CD4-positive, alpha-beta T cell treated with Interleukin-15 for 1 hour (primary cell): ENCODE measurements around the gene ADK.
"Not testable (repeated sequence)": the region's sequence is repeated elsewhere in the genome, so short reads cannot be mapped to it uniquely, and the experiment has no call there.

Experiments
- DNase-seq: peaks from one replicate; pipeline ENCODE4 v3.0.0-alpha.2; 2020

The ADK gene

GRCh38 chr10:74244807-74245206 lies 93.8 kb downstream of the ADK start:
- DNase-seq = no peak

- DNase-seq = no peak
Measured at GRCh38 chr10:74246495-74246894, 95.5 kb downstream of the ADK start.

GRCh38 chr10:74249865-74250264 lies 98.8 kb downstream of the ADK start:
- DNase-seq = no peak

- DNase-seq = no peak
Measured at GRCh38 chr10:74255214-74255613, 104.2 kb downstream of the ADK start.

DNA sequence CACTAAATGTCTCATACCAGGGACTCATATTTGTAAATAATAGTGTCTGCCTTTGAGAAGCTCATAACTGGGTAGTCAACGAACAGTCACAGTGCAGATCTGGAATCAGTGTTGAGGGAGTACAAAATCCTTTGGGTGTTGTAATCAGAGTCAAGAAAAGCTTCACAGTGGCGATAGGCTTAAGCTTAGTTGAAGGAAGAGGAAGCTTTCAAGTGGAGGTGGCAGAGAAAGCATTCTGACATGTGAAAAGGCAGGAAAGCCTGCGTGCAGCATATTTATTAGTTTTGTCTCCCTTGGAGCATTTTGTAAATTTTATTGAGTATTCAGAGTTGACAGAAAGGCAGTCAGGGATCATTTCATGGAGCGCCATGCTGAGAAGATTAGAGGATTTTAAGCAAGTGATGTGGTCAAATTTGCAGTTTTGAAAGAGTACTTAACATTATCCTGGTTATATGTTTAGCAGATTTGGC lies 104.9 kb downstream of the ADK start:
- DNase-seq = no peak

- DNase-seq = no peak
Measured at GRCh38 chr10:74262856-74263255, 111.8 kb downstream of the ADK start.

DNA sequence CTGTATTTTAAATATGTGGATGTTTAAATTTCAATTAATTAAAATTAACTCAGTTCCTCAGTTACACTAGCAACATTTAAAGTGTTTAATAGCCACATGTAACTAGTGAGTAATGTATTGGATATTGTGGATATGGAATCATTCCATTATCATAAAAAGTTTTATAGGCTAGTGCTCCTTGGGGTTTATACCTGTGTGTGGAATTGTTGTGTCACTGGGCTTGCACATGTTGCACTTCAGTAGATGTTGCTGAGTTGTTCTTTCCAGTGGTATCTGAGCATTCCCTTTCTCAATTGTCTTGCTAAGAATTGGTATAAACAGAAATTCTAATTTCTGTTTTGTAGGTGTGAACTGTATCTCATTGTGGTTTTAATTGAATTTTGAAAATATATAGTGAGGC lies 113.0 kb downstream of the ADK start:
- no peak for DNase-seq

GRCh38 chr10:74272288-74272687 lies 121.3 kb downstream of the ADK start:
- no peak for DNase-seq

DNA sequence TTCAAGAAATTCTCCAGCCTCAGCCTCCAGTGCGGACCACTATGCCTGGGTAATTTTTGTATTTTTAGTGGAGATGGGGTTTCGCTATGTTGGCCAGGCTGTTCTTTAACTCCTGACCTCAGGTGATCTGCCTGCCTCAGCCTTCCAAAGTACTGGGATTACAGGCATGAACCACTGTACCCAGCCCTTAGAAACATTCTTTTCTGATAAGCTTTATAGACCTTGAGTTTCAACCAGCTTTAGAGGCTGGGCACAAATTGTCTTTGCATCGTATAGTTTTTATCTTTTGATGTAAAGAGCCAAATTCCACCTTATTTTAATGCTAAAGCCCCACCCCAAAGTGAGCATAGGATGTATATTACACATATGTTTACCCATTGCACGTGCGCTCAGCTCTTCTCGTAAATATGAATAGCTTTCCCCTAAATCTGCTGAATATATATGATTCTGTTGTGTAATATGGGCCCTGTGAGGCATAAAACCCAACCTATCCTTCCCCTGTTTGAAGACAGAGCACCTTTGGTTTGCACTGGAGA lies 124.8 kb downstream of the ADK start:
- DNase-seq = no peak

DNA sequence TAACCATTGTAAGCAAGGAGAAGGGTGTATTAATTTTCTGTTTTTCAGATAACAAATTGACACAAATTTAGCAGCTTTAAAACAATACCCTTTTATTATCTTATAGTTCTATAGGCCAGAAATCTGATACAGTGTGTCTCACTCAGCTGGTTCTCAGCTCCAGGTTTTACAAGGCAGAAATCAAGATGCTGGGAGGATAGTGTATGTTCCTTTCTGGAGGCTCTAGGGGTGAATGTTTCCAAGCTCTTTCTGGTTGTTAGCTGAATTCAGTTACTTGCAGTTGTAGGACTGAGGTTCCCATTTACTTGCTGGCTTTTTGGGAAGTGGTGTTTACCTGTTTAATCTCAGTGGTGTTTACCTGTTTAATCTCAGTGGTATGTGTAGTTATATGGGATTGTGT lies 125.4 kb downstream of the ADK start:
- DNase-seq = no peak

GRCh38 chr10:74282151-74282847 lies 131.3 kb downstream of the ADK start:
- DNase-seq = no peak

DNA sequence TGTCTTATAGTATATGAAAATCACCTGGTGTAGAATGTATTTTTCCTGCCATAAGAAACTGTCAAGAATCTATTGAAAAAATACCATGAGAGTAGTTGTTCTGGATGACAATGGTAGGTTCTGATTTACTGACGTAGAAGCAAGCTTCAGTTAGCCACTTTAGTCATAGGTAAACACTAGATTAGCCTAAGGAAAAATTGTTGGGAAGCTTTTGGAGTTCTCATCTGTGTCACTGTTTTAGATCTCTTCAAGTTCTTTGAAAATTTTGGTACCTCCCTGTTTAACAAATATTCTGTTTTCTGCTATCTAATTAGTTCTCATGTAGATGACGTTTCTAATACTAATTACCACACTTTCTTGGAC lies 131.8 kb downstream of the ADK start:
- DNase-seq = no peak

DNA sequence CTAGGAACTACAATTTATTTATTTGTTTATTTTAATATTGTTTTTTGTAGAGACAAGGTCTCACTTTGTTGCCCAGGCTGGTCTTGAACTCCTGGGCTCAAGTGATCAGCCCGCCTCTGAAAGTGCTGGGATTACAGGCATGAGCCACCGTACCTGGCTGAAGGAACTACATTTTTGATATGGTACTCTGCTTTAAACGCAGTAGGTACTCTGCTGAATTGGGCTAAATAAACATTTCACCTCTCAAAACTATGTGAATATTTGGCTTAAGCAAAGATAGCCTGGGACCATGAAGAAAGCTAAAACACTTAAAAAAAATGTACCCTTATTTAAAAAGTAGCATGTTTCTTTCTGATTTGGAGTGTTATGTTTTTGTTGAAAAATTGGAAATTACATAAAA lies 138.2 kb downstream of the ADK start:
- no peak for DNase-seq

- DNase-seq = no peak
Measured at GRCh38 chr10:74289951-74290350, 138.9 kb downstream of the ADK start.

GRCh38 chr10:74290708-74291107 lies 139.7 kb downstream of the ADK start:
- DNase-seq = no peak

DNA sequence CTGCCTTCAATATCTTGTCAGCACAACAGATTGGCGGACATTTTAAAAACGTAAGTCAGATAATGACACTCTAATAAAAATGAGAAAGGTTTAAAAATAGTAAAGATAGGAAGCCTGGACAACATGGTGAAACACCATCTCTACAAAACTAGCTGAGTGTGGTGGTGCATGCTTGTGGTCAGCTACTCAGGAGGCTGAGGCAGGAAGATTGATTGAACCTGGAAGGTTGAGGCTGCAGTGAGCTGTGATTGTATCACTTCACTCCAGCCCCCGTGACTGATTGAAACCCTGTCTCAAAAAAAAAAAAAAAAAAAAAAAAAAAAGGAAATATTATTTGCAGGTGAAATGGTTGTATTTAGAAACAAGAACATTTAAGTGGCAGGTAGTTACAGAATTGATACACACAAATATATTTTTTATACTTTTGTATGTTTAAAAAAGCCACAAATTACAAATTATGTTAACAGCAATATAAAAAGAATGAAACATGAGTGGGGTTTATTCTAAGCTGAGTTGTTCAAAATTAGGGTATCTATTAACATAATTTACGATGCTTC lies 141.9 kb downstream of the ADK start:
- no peak for DNase-seq

GRCh38 chr10:74293686-74294371 lies 142.8 kb downstream of the ADK start:
- no peak for DNase-seq

DNA sequence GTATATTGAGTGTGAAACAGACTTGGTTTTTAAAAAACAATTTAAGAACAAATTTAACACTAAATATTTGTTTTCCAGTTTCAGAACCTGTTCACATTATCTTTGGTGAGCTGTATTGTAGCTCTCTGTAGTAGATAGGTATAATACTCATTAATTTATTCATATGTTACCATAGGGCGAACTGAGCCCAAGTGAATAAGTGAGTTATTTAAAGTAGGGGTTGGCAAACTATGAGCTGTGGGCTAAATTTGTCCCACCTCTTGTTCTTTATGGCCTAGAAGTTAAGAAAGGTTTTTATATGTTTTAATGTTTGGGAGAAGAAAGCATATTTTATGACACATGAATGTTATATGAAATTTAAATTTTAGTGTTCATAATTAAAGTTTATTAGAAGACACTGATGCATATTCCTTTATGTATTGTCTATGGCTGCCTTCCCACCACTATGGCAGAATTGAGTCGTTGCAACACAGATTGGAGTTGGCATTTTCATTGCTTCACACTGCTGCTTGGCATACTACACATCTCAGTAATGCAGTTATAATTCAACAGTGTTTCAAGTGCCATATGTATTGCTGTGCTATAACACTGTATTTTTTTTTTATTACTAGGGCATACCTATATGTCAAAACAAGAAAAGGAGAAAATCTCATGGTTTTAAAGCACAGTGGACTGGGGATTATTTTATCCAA lies 146.5 kb downstream of the ADK start:
- DNase-seq = no peak

DNA sequence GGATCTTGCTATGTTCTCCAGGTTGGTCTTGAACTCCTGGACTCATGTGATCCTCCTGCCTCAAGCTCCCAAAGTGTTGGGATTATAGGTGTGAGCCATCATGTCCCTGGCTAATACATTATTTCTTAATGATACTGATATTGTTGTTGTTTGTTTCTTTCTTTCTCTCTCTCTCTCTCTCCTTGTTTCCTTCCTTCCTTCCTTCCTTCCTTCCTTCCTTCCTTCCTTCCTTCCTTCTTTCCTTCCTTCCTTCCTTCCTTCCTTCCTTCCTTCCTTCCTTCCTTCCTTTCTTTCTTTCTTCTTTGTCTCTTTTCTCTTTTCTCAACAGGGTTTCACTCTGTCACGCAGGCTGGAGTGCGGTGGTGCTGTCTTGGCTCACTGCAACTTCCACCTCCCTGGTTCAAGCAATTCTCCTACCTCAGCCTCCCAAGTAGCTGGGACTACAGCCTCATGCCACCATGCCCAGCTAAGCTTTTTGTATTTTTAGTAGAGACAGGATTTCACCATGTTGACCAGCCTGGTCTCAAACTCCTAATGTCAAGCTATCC lies 149.1 kb downstream of the ADK start:
- not testable (repeated sequence) for DNase-seq

- no peak for DNase-seq
Measured at GRCh38 chr10:74300666-74301065, 149.6 kb downstream of the ADK start.

GRCh38 chr10:74305730-74306129 lies 154.7 kb downstream of the ADK start:
- no peak for DNase-seq

GRCh38 chr10:74306227-74306982 lies 155.4 kb downstream of the ADK start:
- no peak for DNase-seq
